HL-60 (cell line): ENCODE results near the gene POLR1F.

Source experiments
- CTCF ChIP-seq: IDR thresholded peaks from one replicate; pipeline ENCODE4 v1.5.1; 2011; ENCODE audit warnings: low read length, control low read depth, inconsistent platforms; ENCODE audit not compliant: insufficient read depth
- SPI1 ChIP-seq: IDR thresholded peaks from 2 replicates; pipeline ENCODE4 v1.6.1; 2012; ENCODE audit warnings: low read depth, mild to moderate bottlenecking, borderline replicate concordance

GRCh38 chr7:19675816-19676215 lies 33.0 kb downstream of the POLR1F start:
- TF ChIP-seq CTCF (no peak), SPI1 (no peak)
